CD14-positive monocyte (primary cell): ENCODE results near the gene DCC. TPM values are rescaled to one million over a fixed set of nuclear protein-coding genes. Genes with fewer than 3 reads are reported as not detected.

Experiments used
- DNase-seq, 3 donors: peaks; one replicate each; pipeline ENCODE4 v3.0.0-alpha.2; 2011 to 2022
- H2AFZ ChIP-seq: 2 replicates; pipeline ENCODE4 v1.6.0; 2012; ENCODE audit warnings: mild to moderate bottlenecking, low read depth, low read length, inconsistent platforms; ENCODE audit not compliant: insufficient read depth, poor library complexity, severe bottlenecking
- H3K27ac ChIP-seq, 2 donors: 1 replicate in 1 of 2; 2 replicates in 1 of 2; pipeline ENCODE4 v1.5.1; 2012 to 2013; ENCODE audit warnings: low read length in 2 of 2, control low read depth in 1 of 2, inconsistent platforms in 1 of 2, low read depth in 1 of 2, mild to moderate bottlenecking in 1 of 2
- H3K27me3 ChIP-seq, 2 donors: one replicate each; pipeline versions ENCODE4 v1.6.0 to v1.6.1; 2011 to 2013; ENCODE audit warnings: low read length in 2 of 2; ENCODE audit not compliant: control insufficient read depth in 2 of 2, insufficient read depth in 2 of 2
- H3K36me3 ChIP-seq, 2 donors: replicated peaks in 1 of 2; 1 replicate in 1 of 2; 2 replicates in 1 of 2; pipeline versions ENCODE4 v1.5.1 to v1.6.1; 2012 to 2013; ENCODE audit warnings: low read length in 2 of 2, control low read depth in 1 of 2, inconsistent platforms in 1 of 2, mild to moderate bottlenecking in 1 of 2; ENCODE audit not compliant: insufficient read depth in 2 of 2, control insufficient read depth in 1 of 2
- H3K4me1 ChIP-seq, 2 donors: 1 replicate in 1 of 2; 2 replicates in 1 of 2; pipeline versions ENCODE4 v1.5.1 to v1.6.1; 2012 to 2013; ENCODE audit warnings: low read length in 2 of 2, control low read depth in 1 of 2, inconsistent platforms in 1 of 2, mild to moderate bottlenecking in 1 of 2, moderate library complexity in 1 of 2; ENCODE audit not compliant: insufficient read depth in 2 of 2, control insufficient read depth in 1 of 2
- H3K4me2 ChIP-seq: replicated peaks from 2 replicates; pipeline ENCODE3; 2012; ENCODE audit warnings: low read length, moderate library complexity, mild to moderate bottlenecking; ENCODE audit not compliant: poor library complexity, severe bottlenecking; ENCODE audit errors: extremely low read depth
- H3K4me3 ChIP-seq, 3 experiments: fragments of 200-600 bp in 1 of 3; sonication (generic) in 1 of 3; replicated peaks in 1 of 3; 1 replicate in 2 of 3; 2 replicates in 1 of 3; pipeline ENCODE4 v1.5.1; 2011 to 2013; ENCODE audit warnings: low read length in 3 of 3, mild to moderate bottlenecking in 3 of 3, control low read depth in 2 of 3, low read depth in 2 of 3, inconsistent platforms in 1 of 3, moderate library complexity in 1 of 3
- H3K79me2 ChIP-seq: 2 replicates; pipeline ENCODE4 v1.6.0; 2012; ENCODE audit warnings: mild to moderate bottlenecking, control low read depth, inconsistent platforms, low read length, moderate library complexity; ENCODE audit not compliant: insufficient read depth
- H3K9ac ChIP-seq: 2 replicates; pipeline ENCODE4 v1.6.0; 2017; ENCODE audit warnings: low read length, mild to moderate bottlenecking; ENCODE audit not compliant: insufficient read depth, poor library complexity, severe bottlenecking
- H3K9me3 ChIP-seq, 2 donors: replicated peaks in 1 of 2; 1 replicate in 1 of 2; 2 replicates in 1 of 2; pipeline versions ENCODE4 v1.5.1 to v1.6.1; 2012 to 2013; ENCODE audit warnings: low read length in 2 of 2, control low read depth in 1 of 2; ENCODE audit not compliant: control insufficient read depth in 1 of 2, insufficient read depth in 1 of 2
- H4K20me1 ChIP-seq: 2 replicates; pipeline ENCODE4 v1.6.0; 2012; ENCODE audit warnings: mild to moderate bottlenecking, low read length, control low read depth, moderate library complexity; ENCODE audit not compliant: insufficient read depth
- H3K27ac Mint-ChIP-seq, 7 donors: one replicate each; pipeline ENCODE4 v1.8.0; 2020; ENCODE audit warnings: mild to moderate bottlenecking in 7 of 7, mixed read lengths in 7 of 7, moderate library complexity in 6 of 7, inconsistent platforms in 2 of 7
- H3K27me3 Mint-ChIP-seq, 3 donors: one replicate each; pipeline ENCODE4 v1.8.0; 2021 to 2022; ENCODE audit warnings: low read depth in 3 of 3, mild to moderate bottlenecking in 3 of 3, mixed read lengths in 3 of 3, moderate library complexity in 3 of 3, inconsistent platforms in 1 of 3
- H3K36me3 Mint-ChIP-seq, 2 donors: one replicate each; pipeline ENCODE4 v1.8.0; 2020; ENCODE audit warnings: mixed read lengths in 2 of 2, inconsistent platforms in 1 of 2, mild to moderate bottlenecking in 1 of 2
- H3K4me1 Mint-ChIP-seq: one replicate; pipeline ENCODE4 v1.8.0; 2020; ENCODE audit warnings: mild to moderate bottlenecking, mixed read lengths
- H3K4me3 Mint-ChIP-seq, 2 donors: one replicate each; pipeline ENCODE4 v1.8.0; 2020; ENCODE audit warnings: mild to moderate bottlenecking in 2 of 2, mixed read lengths in 2 of 2, moderate library complexity in 1 of 2
- H3K9me3 Mint-ChIP-seq, 7 donors: one replicate each; pipeline ENCODE4 v1.8.0; 2020 to 2022; ENCODE audit warnings: mixed read lengths in 7 of 7, mild to moderate bottlenecking in 6 of 7, moderate library complexity in 6 of 7, inconsistent platforms in 2 of 7
- WGBS: methylation state at CpG from one replicate; pipeline ENCODE4 v1.1.5; 2013; ENCODE audit warnings: missing lambda C conversion rate; ENCODE audit not compliant: insufficient coverage; 5-methylcytosine and 5-hydroxymethylcytosine counted together
- intact Hi-C, 2 donors: fragments of 100-400 bp; cut with micrococcal nuclease; formaldehyde crosslinking; loops; one replicate each; pipeline versions ENCODE4 v1.15.0 to v1.15.1; 2023
- polyA plus RNA-seq, 3 donors: library from polyadenylated mRNA; depleted of rRNA in 1 of 3; unstranded in 2 of 3; stranded (reverse) in 1 of 3; fragments of 300-500 nt in 2 of 3; fragments of >200 nt in 1 of 3; fragmentation: Illumina TruSeq in 2 of 3; gene quantifications; 1 replicate in 2 of 3; 2 replicates in 1 of 3; pipeline ENCODE4 v1.2.3, GENCODE V29; 2012 to 2021
- TF ChIP-seq, protein P1 (sequence below): fragments of 200-600 bp; IDR thresholded peaks from one replicate; pipeline ENCODE4 v1.8.0; 2022; ENCODE audit warnings: antibody characterized with exemption, mild to moderate bottlenecking

DCC gene
- polyA plus RNA-seq, 3 donors: not detected

GRCh38 chr18:52620926-52621439, 281.0 kb downstream of the DCC start:
- Histone ChIP-seq H3K79me2 (no peaks in the 10 kb centered on the region), H3K36me3 (no peaks in the 10 kb centered on the region), H2AFZ (no peak overlapping the region), H4K20me1 (no peaks in the 10 kb centered on the region), H3K27me3 (no peaks in the 10 kb centered on the region), H3K4me3 (no peak overlapping the region), H3K9ac (no peak overlapping the region), H3K27ac (no peak overlapping the region), H3K4me1 (no peaks in the 10 kb centered on the region), H3K9me3 (no peaks in the 10 kb centered on the region), H3K4me2 (no peak overlapping the region)
- intact Hi-C loops: no loop called here
- H3K9me3 Mint-ChIP-seq: peaks cover 0 to 3% (median 0%) of the 10 kb centered on the region in 7 donors
- H3K27me3 Mint-ChIP-seq: no peaks in the 10 kb centered on the region
- DNase-seq: no peak
- H3K4me1 Mint-ChIP-seq: no peaks in the 10 kb centered on the region
- H3K27ac Mint-ChIP-seq: no peak overlapping the region
- H3K36me3 Mint-ChIP-seq: no peaks in the 10 kb centered on the region
- TF ChIP-seq, protein P1, sequence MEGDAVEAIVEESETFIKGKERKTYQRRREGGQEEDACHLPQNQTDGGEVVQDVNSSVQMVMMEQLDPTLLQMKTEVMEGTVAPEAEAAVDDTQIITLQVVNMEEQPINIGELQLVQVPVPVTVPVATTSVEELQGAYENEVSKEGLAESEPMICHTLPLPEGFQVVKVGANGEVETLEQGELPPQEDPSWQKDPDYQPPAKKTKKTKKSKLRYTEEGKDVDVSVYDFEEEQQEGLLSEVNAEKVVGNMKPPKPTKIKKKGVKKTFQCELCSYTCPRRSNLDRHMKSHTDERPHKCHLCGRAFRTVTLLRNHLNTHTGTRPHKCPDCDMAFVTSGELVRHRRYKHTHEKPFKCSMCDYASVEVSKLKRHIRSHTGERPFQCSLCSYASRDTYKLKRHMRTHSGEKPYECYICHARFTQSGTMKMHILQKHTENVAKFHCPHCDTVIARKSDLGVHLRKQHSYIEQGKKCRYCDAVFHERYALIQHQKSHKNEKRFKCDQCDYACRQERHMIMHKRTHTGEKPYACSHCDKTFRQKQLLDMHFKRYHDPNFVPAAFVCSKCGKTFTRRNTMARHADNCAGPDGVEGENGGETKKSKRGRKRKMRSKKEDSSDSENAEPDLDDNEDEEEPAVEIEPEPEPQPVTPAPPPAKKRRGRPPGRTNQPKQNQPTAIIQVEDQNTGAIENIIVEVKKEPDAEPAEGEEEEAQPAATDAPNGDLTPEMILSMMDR: no peak
- no peak overlapping the region for H3K4me3 Mint-ChIP-seq
- whole genome bisulfite sequencing: no CpG with 5 or more reads among the region's 3 CpGs

DNA sequence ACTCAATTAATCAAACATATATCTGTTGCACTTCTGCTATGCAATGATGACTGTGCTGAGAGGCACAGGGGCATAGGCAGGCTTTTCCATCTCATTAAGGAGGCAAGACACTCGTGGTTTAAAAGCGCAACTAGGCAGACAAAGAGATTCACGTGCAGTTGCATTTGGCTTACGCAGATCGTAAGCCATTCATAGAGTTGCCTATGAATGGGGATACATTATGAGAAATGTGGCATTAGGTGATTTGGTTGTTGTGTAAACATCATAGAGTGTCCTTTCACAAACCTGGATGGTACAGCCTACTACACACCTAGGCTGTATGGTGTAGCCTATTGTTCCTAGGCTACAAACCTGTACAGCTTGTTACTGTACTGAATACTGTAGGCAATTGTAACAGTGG, 284.7 kb downstream of the DCC start:
- Mint-ChIP-seq H3K27me3 (no peaks in the 10 kb centered on the region), H3K27ac (no peak overlapping the region), H3K36me3 (no peaks in the 10 kb centered on the region), H3K9me3 (peaks cover 0 to 5% (median 1%) of the 10 kb centered on the region in 7 donors), H3K4me1 (no peaks in the 10 kb centered on the region), H3K4me3 (no peak overlapping the region)
- no peaks in the 10 kb centered on the region for H3K27me3 ChIP-seq
- H3K4me2 ChIP-seq: no peak overlapping the region
- H2AFZ ChIP-seq: no peak overlapping the region
- H3K79me2 ChIP-seq: no peaks in the 10 kb centered on the region
- H3K4me1 ChIP-seq: no peaks in the 10 kb centered on the region
- H3K36me3 ChIP-seq: no peaks in the 10 kb centered on the region
- H3K4me3 ChIP-seq: no peak overlapping the region
- WGBS: 93% methylated on average over 2 of the region's 5 CpGs
- DNase-seq: no peak
- H3K27ac ChIP-seq: no peak overlapping the region
- no peaks in the 10 kb centered on the region for H4K20me1 ChIP-seq
- TF ChIP-seq, protein P1: no peak
- no peak overlapping the region for H3K9ac ChIP-seq
- intact Hi-C loops: no loop called here
- no peaks in the 10 kb centered on the region for H3K9me3 ChIP-seq
